ENCODE data around the gene FRMPD1. TPM values are rescaled to one million over a fixed set of nuclear protein-coding genes. Genes with fewer than 3 reads are reported as not detected.

Gene FRMPD1, protein sequence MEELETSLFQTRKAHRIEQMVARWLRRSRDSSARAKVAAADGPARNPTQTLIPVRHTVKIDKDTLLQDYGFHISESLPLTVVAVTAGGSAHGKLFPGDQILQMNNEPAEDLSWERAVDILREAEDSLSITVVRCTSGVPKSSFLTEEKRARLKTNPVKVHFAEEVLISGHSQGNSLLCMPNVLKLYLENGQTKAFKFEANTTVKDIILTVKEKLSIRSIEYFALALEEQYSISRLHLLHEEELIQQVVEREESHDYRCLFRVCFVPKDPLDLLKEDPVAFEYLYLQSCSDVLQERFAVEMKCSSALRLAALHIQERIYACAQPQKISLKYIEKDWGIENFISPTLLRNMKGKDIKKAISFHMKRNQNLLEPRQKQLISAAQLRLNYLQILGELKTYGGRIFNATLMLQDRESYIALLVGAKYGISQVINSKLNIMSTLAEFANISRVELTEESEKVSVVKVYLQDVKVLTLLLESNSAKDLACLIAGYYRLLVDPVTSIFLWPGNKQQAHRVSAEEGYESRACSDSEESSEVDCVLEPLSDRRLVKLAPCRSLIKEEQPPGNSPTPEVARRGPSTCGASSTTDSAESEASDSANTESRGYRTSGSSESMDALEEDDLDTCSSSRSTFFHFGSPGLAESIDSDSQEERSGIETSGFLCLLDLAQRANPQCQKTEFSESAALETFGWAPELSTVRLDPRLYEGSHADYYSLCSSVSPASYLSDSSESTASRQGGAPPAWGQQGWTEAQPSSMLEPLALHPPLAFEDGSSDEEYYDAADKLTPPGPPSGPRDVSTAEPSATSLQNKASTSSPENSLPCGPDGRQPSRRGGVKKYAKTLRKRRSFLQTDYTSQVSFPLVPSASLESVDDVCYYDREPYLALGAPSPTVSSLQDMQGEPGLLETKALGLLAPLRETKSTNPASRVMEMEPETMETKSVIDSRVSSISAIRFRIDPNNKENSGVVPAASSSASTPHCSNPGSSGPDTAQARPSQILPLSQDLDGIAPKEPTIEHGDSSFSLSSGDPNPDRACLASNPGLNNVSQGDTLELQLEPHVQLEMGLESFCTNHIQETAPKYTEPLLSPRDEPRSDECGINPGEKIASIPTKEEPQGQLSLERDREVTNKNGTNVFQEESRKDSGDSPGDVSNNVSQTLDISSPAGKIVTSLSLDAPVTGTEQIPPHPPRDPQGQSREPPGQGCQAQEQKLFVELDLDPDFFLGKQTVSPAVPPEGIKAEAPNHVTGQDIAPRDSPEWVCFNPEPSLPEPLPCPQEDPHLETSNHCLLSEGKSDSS (N-terminal part only)
- total RNA-seq: not detected in 2 replicates

DNA sequence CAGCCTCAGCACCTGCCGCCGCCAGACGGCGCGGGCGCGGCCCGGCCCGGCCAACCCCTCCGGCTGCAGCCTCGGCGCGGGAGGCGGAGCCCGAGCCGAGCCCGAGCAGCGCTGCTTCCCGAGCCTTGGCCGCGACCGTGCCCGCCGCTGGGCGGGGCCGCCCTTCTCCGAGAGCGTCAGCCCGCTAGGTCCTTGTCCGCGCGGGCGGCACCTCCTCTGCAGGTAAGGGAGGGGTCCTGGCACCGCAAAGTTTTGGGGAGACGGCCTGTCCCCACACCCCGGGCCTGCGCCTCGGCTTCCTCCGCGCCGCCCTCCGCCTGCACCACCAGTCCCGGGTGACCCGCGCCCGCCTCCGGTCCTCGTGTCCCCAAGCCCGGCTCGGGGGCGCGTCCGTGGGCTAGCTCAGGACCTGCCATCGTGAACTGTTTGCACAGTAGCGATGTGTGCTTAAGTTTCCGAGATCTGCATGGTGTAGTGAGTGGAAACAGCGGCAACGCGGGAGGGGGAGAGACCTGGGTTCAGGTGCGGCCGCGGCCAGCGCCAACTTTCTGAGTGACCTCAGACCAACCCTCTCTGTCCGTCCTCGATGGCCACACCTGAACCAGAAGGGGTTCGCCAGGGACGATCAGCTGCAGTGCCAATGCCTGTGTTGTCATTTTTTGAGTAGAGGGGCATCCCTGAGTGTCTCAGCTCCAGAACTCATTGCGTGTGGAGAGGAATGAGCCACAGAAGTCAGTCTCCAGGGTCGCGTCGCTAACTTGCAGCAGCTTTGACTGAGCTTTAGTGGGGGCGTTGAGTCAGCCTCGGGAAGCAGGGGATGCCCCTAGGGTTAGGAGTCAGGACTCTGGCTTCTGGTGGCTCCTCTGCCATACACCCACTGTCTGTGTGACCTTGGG lies at the start of gene FRMPD1:
Gene FRMPD1, plus strand, starts transcription at position 82 of the 896 bp plus-strand sequence. CDS start 41,688 bp downstream, outside the sequence.

DNA sequence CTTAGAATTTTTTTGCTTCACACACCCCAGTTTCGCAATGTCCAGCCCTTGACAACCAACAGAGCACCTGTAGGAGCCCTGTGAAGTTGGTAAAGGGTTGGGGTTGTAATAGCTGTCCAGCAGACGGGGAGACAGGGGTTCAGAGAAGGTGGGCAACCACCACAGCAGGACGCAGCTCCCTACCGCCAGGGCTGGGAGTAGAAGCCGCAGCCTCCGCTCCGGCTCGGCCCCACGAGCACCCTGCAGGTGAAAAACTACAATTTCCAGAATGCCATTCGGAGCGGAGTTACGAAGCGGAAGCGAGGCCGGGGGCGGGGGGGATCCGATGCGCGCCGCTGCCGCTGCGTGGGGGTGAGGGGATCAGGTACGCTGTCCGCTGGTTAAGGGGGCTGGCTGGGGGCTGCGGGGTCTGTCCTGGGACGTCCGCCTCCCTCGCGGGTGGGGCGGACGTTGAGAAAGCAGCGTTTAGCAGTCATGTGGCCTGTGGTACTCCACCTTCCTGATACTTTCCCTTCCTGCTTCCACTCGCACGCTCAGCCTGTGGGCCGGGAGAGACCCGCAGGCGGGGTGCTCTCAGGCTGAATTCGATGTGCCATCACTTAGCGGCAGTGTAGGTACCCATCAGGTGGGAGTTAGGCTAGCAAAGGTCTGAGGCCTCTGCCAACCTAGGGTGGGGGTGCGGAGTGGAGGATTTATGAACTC lies 102.9 kb downstream of the FRMPD1 start, which contains the start of gene TRMT10B:
Gene TRMT10B, plus strand, starts transcription at position 317 of the 702 bp plus-strand sequence. CDS start 8,127 bp downstream, outside the sequence.

DNA sequence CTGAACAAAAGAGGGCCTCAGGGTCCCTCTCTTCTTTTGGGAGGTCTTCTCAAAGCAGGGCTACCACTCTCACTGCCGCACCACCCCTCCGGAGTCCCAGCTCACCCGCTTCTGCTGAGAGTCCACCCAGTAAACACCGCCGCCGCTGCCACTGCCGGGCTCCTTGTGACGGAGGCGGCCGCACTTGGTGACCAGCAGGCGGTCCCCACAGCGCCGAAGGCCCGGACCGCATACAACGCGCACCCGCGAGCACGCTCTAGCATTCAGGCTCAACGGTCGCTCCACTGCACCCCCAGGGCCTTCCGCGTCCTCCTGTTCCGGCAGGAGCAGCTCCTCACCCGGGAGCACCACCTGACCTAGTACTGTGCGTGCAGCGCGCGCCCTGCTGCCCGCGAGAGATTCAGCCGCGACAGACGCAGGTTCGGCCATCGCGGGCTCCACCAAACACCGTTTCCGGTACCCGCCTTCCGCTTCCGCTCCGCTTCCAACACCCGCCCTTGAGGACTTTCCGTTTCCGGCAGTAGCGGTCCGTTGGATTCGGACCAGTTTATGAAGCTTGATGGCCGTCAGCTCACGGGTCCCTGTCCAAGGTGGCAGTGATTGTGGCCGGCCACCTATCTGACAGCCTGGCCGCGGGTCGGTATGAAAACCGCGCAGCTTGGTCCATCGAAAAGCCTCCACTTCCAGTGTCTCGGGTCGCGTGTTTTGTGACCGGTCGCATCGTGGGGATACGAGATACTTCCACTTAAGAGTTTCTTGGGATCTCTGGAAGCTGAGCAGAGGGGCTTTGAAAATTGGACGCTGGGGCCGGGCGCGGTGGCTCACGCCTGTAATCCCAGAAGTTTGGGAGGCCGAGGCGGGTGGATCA lies 134.1 kb downstream of the FRMPD1 start, which contains the start of gene EXOSC3:
Gene EXOSC3, minus strand, starts transcription at position 449 of the 868 bp plus-strand sequence. Its CDS starts 20 bp downstream, at position 429.

Other genes starting within 250 kb of the FRMPD1 start
- gene GRHPR, start 228.3 kb upstream of the FRMPD1 start, total RNA-seq: 106 and 124 TPM in 2 replicates
- gene ZBTB5, start 185.5 kb upstream of the FRMPD1 start, total RNA-seq: 10.2 and 10.7 TPM in 2 replicates
- 23.1 and 26.6 TPM in 2 replicates for gene POLR1E, start 165.0 kb upstream of the FRMPD1 start, total RNA-seq
- gene FBXO10, start 74.6 kb upstream of the FRMPD1 start, total RNA-seq: 19.7 and 19.8 TPM in 2 replicates
- gene TOMM5, start 58.4 kb upstream of the FRMPD1 start, total RNA-seq: 107 and 116 TPM in 2 replicates
- gene TRMT10B, start 102.9 kb downstream of the FRMPD1 start, total RNA-seq: 3.2 and 4.4 TPM in 2 replicates
- 19.7 and 22.5 TPM in 2 replicates for gene EXOSC3, start 134.1 kb downstream of the FRMPD1 start, total RNA-seq
- 58.6 and 61.9 TPM in 2 replicates for gene DCAF10, start 149.8 kb downstream of the FRMPD1 start, total RNA-seq